Transverse colon (tissue), 4 donors: Measurements from ENCODE around the gene FOXL1.

ENCODE experiments used
- EP300 ChIP-seq: sonication (generic); formaldehyde crosslinking; IDR thresholded peaks from one replicate; pipeline ENCODE4 v1.6.1; 2017; ENCODE audit warnings: antibody characterized with exemption, low read depth
- POLR2A ChIP-seq: fragments of 450-650 bp; IDR thresholded peaks from one replicate; pipeline ENCODE4 v1.6.1; 2016; ENCODE audit warnings: antibody characterized with exemption, mild to moderate bottlenecking, moderate library complexity
- POLR2AphosphoS5 ChIP-seq, 3 donors: sonication (generic); formaldehyde crosslinking; IDR thresholded peaks; one replicate each; pipeline ENCODE4 v1.6.1; 2016; ENCODE audit warnings: antibody characterized with exemption in 3 of 3
- TF ChIP-seq, protein P1 (sequence below), 5 experiments: fragments of 200-600 bp in 3 of 5; fragments of 450-650 bp in 2 of 5; sonication (generic) in 3 of 5; IDR thresholded peaks; 1 replicate in 2 of 5; 2 replicates in 3 of 5; pipeline ENCODE4 v1.5.1; 2016 to 2017; ENCODE audit warnings: antibody characterized with exemption in 5 of 5, inconsistent platforms in 3 of 5, mild to moderate bottlenecking in 2 of 5, moderate library complexity in 1 of 5

DNA sequence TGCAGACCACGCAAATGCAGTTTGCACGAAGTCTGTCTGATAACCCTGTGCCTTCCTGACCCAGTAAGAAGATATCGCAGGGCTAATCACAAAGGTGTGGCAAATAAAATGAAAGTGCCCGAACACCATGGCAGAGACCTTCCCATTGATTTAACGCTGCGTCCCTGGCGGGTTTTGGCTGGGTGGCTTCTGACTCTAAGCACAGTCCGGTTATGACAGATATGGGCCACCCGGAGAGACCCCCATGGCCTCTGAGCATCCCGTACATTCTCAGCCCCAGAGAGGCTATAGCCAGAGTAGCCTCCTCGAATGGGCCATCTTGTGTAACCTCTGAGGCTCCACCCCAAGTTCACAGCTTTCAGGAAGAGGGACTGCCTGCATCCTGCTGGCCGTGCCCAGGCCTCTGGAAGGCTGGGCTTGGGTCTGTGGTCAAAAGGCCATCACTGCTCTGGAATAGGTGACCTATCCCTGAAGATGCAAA is 6.3 kb upstream of the FOXL1 start:
- TF ChIP-seq, protein P1, sequence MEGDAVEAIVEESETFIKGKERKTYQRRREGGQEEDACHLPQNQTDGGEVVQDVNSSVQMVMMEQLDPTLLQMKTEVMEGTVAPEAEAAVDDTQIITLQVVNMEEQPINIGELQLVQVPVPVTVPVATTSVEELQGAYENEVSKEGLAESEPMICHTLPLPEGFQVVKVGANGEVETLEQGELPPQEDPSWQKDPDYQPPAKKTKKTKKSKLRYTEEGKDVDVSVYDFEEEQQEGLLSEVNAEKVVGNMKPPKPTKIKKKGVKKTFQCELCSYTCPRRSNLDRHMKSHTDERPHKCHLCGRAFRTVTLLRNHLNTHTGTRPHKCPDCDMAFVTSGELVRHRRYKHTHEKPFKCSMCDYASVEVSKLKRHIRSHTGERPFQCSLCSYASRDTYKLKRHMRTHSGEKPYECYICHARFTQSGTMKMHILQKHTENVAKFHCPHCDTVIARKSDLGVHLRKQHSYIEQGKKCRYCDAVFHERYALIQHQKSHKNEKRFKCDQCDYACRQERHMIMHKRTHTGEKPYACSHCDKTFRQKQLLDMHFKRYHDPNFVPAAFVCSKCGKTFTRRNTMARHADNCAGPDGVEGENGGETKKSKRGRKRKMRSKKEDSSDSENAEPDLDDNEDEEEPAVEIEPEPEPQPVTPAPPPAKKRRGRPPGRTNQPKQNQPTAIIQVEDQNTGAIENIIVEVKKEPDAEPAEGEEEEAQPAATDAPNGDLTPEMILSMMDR (IDR thresholded peaks at IDR 0.05), result no peak
- TF ChIP-seq POLR2A, result no peak
- no peak for TF ChIP-seq EP300
- TF ChIP-seq POLR2AphosphoS5 (IDR thresholded peaks at IDR 0.05), result no peak
